Activated naive CD8-positive, alpha-beta T cell treated with anti-CD3 and anti-CD28 coated beads, Interleukin-2, amount 50 U/mL, for 24 hours (primary cell): ENCODE results near the gene PAX7.

Experiments
- ATAC-seq: fragments of 150-1000 bp; cut with Tn5 transposase; one replicate; pipeline ENCODE4 v1.10.0; 2021
- DNase-seq: peaks from one replicate; pipeline ENCODE4 v3.0.0; 2021
- H3K27ac Mint-ChIP-seq: one replicate; pipeline ENCODE4 v1.8.0; 2021; ENCODE audit warnings: mild to moderate bottlenecking, mixed read lengths
- H3K27me3 Mint-ChIP-seq: one replicate; pipeline ENCODE4 v1.8.0; 2021; ENCODE audit warnings: mixed read lengths
- H3K36me3 Mint-ChIP-seq: one replicate; pipeline ENCODE4 v1.8.0; 2021; ENCODE audit warnings: low read depth, mixed read lengths
- H3K4me1 Mint-ChIP-seq: one replicate; pipeline ENCODE4 v1.8.0; 2021; ENCODE audit warnings: mixed read lengths
- H3K4me3 Mint-ChIP-seq: one replicate; pipeline ENCODE4 v1.8.0; 2021; ENCODE audit warnings: mild to moderate bottlenecking, moderate library complexity, mixed read lengths
- H3K9me3 Mint-ChIP-seq: one replicate; pipeline ENCODE4 v1.8.0; 2021; ENCODE audit warnings: mixed read lengths

Gene PAX7

DNA sequence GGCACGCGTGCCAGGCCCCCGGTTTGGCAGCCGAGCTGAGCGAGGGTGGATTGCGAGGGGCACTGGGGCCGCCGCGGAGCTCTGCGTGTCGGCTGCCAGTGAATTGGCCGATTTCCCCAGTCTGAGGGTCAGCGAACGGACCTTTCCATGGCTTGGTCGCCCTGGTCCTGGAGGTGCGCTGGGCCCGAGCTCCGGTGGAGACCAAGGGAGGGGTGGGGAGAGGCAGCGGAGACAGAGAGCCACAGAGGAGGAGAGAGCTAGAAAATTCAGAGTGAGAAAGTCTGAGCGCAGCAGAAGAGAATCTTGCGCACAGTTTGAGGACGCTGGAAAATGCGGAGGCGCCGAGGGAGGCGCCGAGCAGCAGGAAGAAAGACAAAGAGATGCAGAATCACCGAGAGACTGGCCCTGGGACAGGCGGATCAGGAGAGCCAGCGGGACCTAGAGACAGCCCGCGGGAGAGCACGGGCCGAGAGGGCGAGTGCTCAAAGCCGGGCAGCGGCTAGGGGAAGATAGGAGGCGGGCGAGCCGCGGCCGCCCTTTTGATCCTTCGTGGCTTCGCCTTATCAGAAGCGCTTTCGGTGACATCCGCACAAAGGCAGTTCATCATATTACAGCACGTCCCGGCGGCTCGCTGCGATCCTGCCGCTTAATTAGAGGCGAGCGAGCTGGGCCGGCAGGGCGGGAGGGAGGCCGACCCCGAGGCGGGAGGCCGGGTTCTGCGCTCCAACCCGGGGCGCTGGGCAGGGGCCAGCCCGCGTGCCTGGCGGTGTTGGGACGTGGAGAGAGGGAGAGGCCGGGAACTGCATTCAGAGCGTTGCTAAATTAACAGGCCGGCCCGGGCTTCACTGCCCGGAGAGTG, 12.7 kb downstream of the PAX7 start:
- no peak for DNase-seq
- peaks cover 81% of the 10 kb centered on the region for H3K27me3 Mint-ChIP-seq
- H3K27ac Mint-ChIP-seq = no peak overlapping the region
- H3K4me1 Mint-ChIP-seq = peaks cover 33% of the 10 kb centered on the region
- no peaks in the 10 kb centered on the region for H3K36me3 Mint-ChIP-seq
- no peaks in the 10 kb centered on the region for H3K9me3 Mint-ChIP-seq
- peak; percentile 18 for ATAC-seq
- peak overlapping the region; percentile 24 for H3K4me3 Mint-ChIP-seq

DNA sequence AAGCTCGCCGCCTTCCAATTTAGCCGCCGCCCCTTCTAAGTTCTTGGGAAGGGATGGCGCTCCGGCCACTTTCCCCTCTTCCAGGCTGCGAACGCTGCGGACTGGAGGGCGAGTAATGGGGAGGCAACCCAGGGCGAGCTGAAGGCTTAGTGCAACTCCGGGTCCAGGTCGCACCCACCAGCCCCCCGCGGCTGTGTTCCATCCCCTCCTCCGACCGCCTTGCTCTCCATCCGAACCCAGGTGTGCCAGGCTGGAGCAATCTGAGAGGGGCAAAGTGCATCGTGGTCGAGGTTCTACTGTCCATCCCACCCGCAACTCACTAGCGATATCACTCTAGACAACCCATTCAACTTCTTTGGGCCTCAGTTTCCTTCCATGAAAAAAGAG, 13.4 kb downstream of the PAX7 start:
- no peak for ATAC-seq
- H3K36me3 Mint-ChIP-seq = no peaks in the 10 kb centered on the region
- H3K4me3 Mint-ChIP-seq = no peak overlapping the region
- DNase-seq = no peak
- H3K27me3 Mint-ChIP-seq = peaks cover 81% of the 10 kb centered on the region
- H3K27ac Mint-ChIP-seq = no peak overlapping the region
- no peaks in the 10 kb centered on the region for H3K9me3 Mint-ChIP-seq
- H3K4me1 Mint-ChIP-seq = peaks cover 33% of the 10 kb centered on the region

- H3K4me1 Mint-ChIP-seq = peaks cover 31% of the 10 kb centered on the region
- DNase-seq (no peak), ATAC-seq (no peak)
- H3K4me3 Mint-ChIP-seq = no peak overlapping the region
- H3K27ac Mint-ChIP-seq = no peak overlapping the region
- peaks cover 78% of the 10 kb centered on the region for H3K27me3 Mint-ChIP-seq
- H3K9me3 Mint-ChIP-seq = no peaks in the 10 kb centered on the region
- no peaks in the 10 kb centered on the region for H3K36me3 Mint-ChIP-seq
Measured at GRCh38 chr1:18644446-18644845, 13.8 kb downstream of the PAX7 start.

GRCh38 chr1:18644973-18645746, 14.5 kb downstream of the PAX7 start:
- DNase-seq = no peak
- no peaks in the 10 kb centered on the region for H3K9me3 Mint-ChIP-seq
- H3K27ac Mint-ChIP-seq = no peak overlapping the region
- ATAC-seq = no peak
- H3K36me3 Mint-ChIP-seq = no peaks in the 10 kb centered on the region
- H3K4me3 Mint-ChIP-seq = no peak overlapping the region
- H3K4me1 Mint-ChIP-seq = peaks cover 29% of the 10 kb centered on the region
- peaks cover 78% of the 10 kb centered on the region for H3K27me3 Mint-ChIP-seq

GRCh38 chr1:18645747-18646090, 15.1 kb downstream of the PAX7 start:
- H3K4me1 Mint-ChIP-seq = peaks cover 27% of the 10 kb centered on the region
- ATAC-seq = no peak
- H3K9me3 Mint-ChIP-seq = no peaks in the 10 kb centered on the region
- H3K27ac Mint-ChIP-seq = no peak overlapping the region
- no peaks in the 10 kb centered on the region for H3K36me3 Mint-ChIP-seq
- no peak for DNase-seq
- no peak overlapping the region for H3K4me3 Mint-ChIP-seq
- H3K27me3 Mint-ChIP-seq = peaks cover 77% of the 10 kb centered on the region

DNA sequence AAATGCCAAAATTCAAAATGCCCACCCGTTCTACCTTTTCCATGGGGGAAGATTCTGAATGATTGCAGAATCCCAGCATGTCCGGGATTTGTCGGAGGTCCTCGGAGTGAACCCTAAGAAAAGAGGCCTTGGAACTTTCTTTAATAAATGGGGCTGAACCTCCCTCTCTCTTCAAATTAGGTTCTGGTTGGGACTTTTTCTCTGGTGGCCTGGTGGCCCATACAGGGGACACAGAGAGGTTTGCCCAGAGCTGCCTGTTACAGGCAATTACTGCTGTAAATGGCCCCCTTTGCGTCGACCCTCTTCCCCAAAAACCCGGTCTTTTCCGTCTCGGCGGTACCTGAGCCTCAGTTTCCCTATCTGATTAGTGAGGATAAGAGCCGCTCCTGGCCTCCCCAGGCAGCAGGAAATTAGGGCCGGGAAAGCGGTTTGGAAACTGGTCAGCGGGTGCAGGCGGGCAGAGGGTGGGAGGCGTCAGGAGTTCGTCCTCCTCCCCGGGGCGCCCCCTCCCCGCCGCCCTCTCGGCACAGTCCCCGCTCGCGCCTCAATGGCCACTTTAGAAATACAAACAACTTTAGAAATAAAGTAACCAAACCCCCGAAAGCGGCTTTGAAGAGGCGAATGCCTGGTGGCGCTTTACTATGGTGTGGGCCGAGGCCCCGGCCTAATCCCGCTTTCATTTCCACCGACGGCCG, 15.6 kb downstream of the PAX7 start:
- Mint-ChIP-seq H3K27me3 (peaks cover 75% of the 10 kb centered on the region), H3K4me1 (peaks cover 24% of the 10 kb centered on the region), H3K4me3 (no peak overlapping the region), H3K36me3 (no peaks in the 10 kb centered on the region), H3K9me3 (no peaks in the 10 kb centered on the region), H3K27ac (no peak overlapping the region)
- no peak for DNase-seq
- no peak for ATAC-seq

- DNase-seq (no peak), ATAC-seq (no peak)
- H3K27me3 Mint-ChIP-seq = peaks cover 70% of the 10 kb centered on the region
- H3K27ac Mint-ChIP-seq = no peak overlapping the region
- H3K36me3 Mint-ChIP-seq = no peaks in the 10 kb centered on the region
- H3K4me1 Mint-ChIP-seq = peaks cover 26% of the 10 kb centered on the region
- H3K9me3 Mint-ChIP-seq = no peaks in the 10 kb centered on the region
- no peak overlapping the region for H3K4me3 Mint-ChIP-seq
Measured at GRCh38 chr1:18646786-18647410, 16.3 kb downstream of the PAX7 start.

GRCh38 chr1:18647681-18648214, 17.1 kb downstream of the PAX7 start:
- peaks cover 69% of the 10 kb centered on the region for H3K27me3 Mint-ChIP-seq
- H3K27ac Mint-ChIP-seq = no peak overlapping the region
- H3K4me1 Mint-ChIP-seq = peaks cover 33% of the 10 kb centered on the region
- no peak for DNase-seq
- no peak for ATAC-seq
- no peaks in the 10 kb centered on the region for H3K9me3 Mint-ChIP-seq
- H3K36me3 Mint-ChIP-seq = no peaks in the 10 kb centered on the region
- H3K4me3 Mint-ChIP-seq = no peak overlapping the region

DNA sequence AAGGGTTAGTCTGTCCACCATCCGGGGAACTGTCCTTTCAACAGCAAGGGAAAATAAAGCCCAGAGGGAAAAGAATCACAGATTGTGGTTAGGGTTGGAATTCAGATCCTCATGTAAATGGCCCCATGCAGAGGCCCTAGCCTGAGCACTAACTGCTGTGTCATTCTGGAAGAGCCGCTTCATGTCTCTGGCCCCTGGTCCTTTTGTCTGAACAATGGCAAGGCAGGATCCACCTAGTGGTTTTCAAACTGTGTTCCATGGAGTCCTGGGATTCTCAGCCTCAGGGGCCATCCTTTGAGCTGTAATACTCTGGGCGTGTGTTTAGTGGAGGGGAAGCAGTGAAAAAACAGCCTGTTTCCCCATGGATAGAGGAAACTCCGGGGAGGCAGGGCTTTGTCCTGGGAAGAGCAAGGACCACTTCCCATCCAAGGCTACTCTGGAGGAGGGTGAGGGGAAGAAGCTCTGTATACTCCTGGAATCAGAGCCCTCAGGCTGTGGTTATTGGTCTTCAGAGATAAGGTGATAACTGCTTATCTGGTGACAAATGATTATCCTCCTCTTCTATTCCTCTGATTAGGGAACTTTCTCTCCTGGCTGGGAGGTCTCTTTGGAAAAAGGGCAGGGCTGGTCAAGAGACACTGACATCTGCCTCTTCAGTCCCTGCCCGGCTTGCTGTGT, 19.2 kb downstream of the PAX7 start:
- ATAC-seq = no peak

DNA sequence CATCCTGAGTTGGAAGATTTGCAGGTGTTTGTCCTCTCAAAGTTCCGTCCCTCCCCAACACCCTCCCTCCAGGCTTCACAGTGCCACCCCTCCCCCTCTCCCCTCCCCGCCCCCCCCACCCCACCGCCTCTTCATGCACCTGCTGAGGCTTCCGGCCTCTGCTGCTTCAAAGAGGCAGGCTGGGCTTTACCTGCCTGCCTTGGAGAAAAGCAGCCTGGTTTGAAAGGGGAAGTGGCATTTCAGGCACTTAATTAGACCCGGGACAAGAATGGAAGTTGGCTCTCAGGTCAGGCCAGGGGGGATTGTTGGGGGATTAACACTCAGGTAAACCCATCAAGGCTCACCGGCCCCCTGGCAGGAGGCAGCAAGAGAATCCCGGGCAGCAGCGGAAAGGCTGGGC, 21.1 kb downstream of the PAX7 start:
- no peak for DNase-seq
- H3K9me3 Mint-ChIP-seq = no peaks in the 10 kb centered on the region
- no peak overlapping the region for H3K4me3 Mint-ChIP-seq
- no peak overlapping the region for H3K27ac Mint-ChIP-seq
- H3K36me3 Mint-ChIP-seq = no peaks in the 10 kb centered on the region
- no peak for ATAC-seq
- peaks cover 30% of the 10 kb centered on the region for H3K4me1 Mint-ChIP-seq
- H3K27me3 Mint-ChIP-seq = peaks cover 54% of the 10 kb centered on the region

More for the DNA sequence above, 19.2 kb downstream of the PAX7 start:
- H3K4me3 Mint-ChIP-seq = no peak overlapping the region
- no peaks in the 10 kb centered on the region for H3K9me3 Mint-ChIP-seq
- H3K27ac Mint-ChIP-seq = no peak overlapping the region
- peaks cover 64% of the 10 kb centered on the region for H3K27me3 Mint-ChIP-seq
- H3K4me1 Mint-ChIP-seq = peaks cover 37% of the 10 kb centered on the region
- DNase-seq = no peak
- no peaks in the 10 kb centered on the region for H3K36me3 Mint-ChIP-seq

DNA sequence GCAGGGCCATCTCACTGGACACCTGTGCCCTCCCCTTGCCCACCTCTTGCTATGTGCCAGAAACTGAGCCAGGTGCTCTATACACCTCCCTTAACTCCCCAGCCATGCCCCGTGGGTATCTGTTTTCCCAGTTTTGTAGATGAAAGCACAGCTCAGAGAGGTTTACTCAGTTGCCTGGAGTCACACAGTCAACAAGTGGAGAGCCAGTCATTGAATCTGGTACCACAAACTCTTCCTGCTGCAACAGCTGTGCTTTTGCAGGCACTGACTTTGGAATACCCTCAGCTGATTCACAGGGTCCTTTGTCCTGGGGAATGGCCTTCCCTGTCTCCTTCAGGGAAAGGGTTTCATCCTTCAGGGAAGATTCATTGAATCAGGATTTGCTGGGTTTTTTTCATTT, 22.1 kb downstream of the PAX7 start:
- H3K4me3 Mint-ChIP-seq = no peak overlapping the region
- ATAC-seq = no peak
- no peaks in the 10 kb centered on the region for H3K9me3 Mint-ChIP-seq
- H3K4me1 Mint-ChIP-seq = peaks cover 30% of the 10 kb centered on the region
- no peak for DNase-seq
- no peaks in the 10 kb centered on the region for H3K36me3 Mint-ChIP-seq
- peaks cover 47% of the 10 kb centered on the region for H3K27me3 Mint-ChIP-seq
- H3K27ac Mint-ChIP-seq = no peak overlapping the region

- H3K36me3 Mint-ChIP-seq = no peaks in the 10 kb centered on the region
- ATAC-seq (no peak), DNase-seq (no peak)
- H3K4me3 Mint-ChIP-seq = no peak overlapping the region
- H3K4me1 Mint-ChIP-seq = peaks cover 30% of the 10 kb centered on the region
- H3K27me3 Mint-ChIP-seq = peaks cover 45% of the 10 kb centered on the region
- no peaks in the 10 kb centered on the region for H3K9me3 Mint-ChIP-seq
- H3K27ac Mint-ChIP-seq = no peak overlapping the region
Measured at GRCh38 chr1:18653367-18653766, 22.7 kb downstream of the PAX7 start.

GRCh38 chr1:18653916-18654315, 23.3 kb downstream of the PAX7 start:
- Mint-ChIP-seq H3K4me3 (no peak overlapping the region), H3K27ac (no peak overlapping the region), H3K4me1 (peaks cover 30% of the 10 kb centered on the region), H3K36me3 (no peaks in the 10 kb centered on the region), H3K9me3 (no peaks in the 10 kb centered on the region), H3K27me3 (peaks cover 41% of the 10 kb centered on the region)
- no peak for ATAC-seq
- no peak for DNase-seq

DNA sequence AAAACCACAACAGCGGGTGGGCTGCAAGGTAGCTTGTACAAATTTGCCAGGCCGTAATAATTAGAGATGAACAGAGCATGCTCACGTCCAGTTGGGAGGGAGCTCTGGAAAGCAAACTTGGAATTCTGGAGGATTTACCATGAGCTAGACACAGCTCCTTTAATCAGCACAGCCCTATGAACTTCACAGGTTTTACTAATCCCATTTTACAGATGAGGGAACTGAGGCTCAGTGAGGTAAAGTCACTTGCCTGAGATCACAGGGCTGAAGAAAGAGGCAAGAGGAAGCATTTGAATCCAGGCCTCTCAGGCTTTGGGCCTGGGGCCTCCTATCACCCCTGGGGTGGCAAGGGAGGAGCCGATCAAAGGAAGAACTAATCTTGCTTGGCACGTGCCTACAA, 24.0 kb downstream of the PAX7 start:
- DNase-seq (no peak), ATAC-seq (no peak)
- H3K4me1 Mint-ChIP-seq = peaks cover 30% of the 10 kb centered on the region
- H3K27ac Mint-ChIP-seq = no peak overlapping the region
- no peaks in the 10 kb centered on the region for H3K9me3 Mint-ChIP-seq
- H3K27me3 Mint-ChIP-seq = peaks cover 38% of the 10 kb centered on the region
- H3K4me3 Mint-ChIP-seq = no peak overlapping the region
- no peaks in the 10 kb centered on the region for H3K36me3 Mint-ChIP-seq
